SKM-1 treated with dmso at 0.1 percent for 144 hours (cell line): ENCODE results near the gene LUC7L.
A peak's percentile ranks its signal among the peaks of the same experiment; 100 is the strongest.
"Not testable (repeated sequence)": the region's sequence is repeated elsewhere in the genome, so short reads cannot be mapped to it uniquely, and the experiment has no call there.

Source experiments
- DNase-seq: peaks from one replicate; lab custom pipeline; 2025; ENCODE audit not compliant: unreplicated experiment; lab: John Stamatoyannopoulos, UW

LUC7L gene

GRCh38 chr16:180681-181564 lies 48.3 kb downstream of the LUC7L start:
- DNase-seq: peak; percentile 72

GRCh38 chr16:180101-180675 lies 49.1 kb downstream of the LUC7L start, which contains the start of gene HBQ1:
TSS of gene HBQ1 (plus strand) at chr16:180459. CDS start at chr16:180487, 28 bp downstream.
- no peak for DNase-seq

GRCh38 chr16:179211-180092 lies 49.8 kb downstream of the LUC7L start:
- no peak for DNase-seq

GRCh38 chr16:178668-179015 lies 50.6 kb downstream of the LUC7L start:
- no peak for DNase-seq

GRCh38 chr16:177981-178667 lies 51.1 kb downstream of the LUC7L start:
- DNase-seq: no peak

GRCh38 chr16:177394-177822 lies 51.8 kb downstream of the LUC7L start:
- DNase-seq: peak; percentile 100

GRCh38 chr16:176477-177382 lies 52.5 kb downstream of the LUC7L start, which contains the start of gene HBA1:
TSS of gene HBA1 (plus strand) at chr16:176680. CDS start at chr16:176717, 37 bp downstream.
- DNase-seq: not testable (repeated sequence)

- not testable (repeated sequence) for DNase-seq
These were observed 53.2 kb downstream of the LUC7L start for GRCh38 chr16:176006-176405.

- no peak for DNase-seq
These were observed 54.0 kb downstream of the LUC7L start for GRCh38 chr16:175011-175949.

GRCh38 chr16:173928-174769 lies 55.1 kb downstream of the LUC7L start:
- DNase-seq: not testable (repeated sequence)

GRCh38 chr16:173211-173854 lies 55.9 kb downstream of the LUC7L start:
- not testable (repeated sequence) for DNase-seq

- DNase-seq: not testable (repeated sequence)
These were observed 56.8 kb downstream of the LUC7L start, which contains the start of gene HBA2 for GRCh38 chr16:172374-172941. TSS of gene HBA2 (plus strand) at chr16:172876. CDS start at chr16:172913, 37 bp downstream.

- no peak for DNase-seq
These were observed 58.5 kb downstream of the LUC7L start for GRCh38 chr16:170788-171187.

GRCh38 chr16:170088-170507 lies 59.2 kb downstream of the LUC7L start:
- DNase-seq: not testable (repeated sequence)

GRCh38 chr16:169014-169413 lies 60.2 kb downstream of the LUC7L start:
- no peak for DNase-seq

GRCh38 chr16:168424-168823 lies 60.8 kb downstream of the LUC7L start:
- no peak for DNase-seq
